GM18507 (cell line): ENCODE results near the gene DAB1.
"Not testable (repeated sequence)": the region's sequence is repeated elsewhere in the genome, so short reads cannot be mapped to it uniquely, and the experiment has no call there.

ENCODE experiments used
- DNase-seq: peaks from one replicate; pipeline ENCODE4 v3.0.0; 2011; ENCODE audit warnings: low read depth; ENCODE audit not compliant: insufficient read length; ENCODE audit errors: extremely low spot score
- FAIRE-seq: peaks from 2 replicates; lab custom pipeline; 2011; peaks lifted over from hg19 to GRCh38; lab: Jason Lieb, UNC

Gene DAB1

DNA sequence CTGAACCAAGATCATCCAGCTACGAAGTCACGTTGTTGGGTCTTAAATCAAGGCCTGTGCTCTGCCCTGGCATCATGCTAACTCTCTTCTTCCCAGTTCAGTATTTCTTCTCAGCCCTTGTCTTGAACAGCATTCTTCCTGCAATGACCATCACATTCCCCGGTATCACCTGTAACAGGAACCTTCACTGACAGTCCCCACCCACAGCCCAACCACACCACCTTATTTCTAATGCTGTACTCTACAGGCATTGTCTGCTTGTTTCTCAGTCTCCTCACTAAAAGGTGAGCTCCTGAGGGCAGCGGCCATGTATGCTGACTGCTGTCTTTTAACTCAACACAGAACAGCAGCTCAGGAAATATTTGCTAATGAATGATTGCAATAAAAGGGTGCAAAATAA is 54.0 kb downstream of the DAB1 start:
- no peak for DNase-seq
- FAIRE-seq = no peak

GRCh38 chr1:57367945-57368344 is 55.9 kb downstream of the DAB1 start:
- FAIRE-seq (no peak), DNase-seq (no peak)

GRCh38 chr1:57363643-57364042 is 60.2 kb downstream of the DAB1 start:
- no peak for FAIRE-seq
- DNase-seq = no peak

DNA sequence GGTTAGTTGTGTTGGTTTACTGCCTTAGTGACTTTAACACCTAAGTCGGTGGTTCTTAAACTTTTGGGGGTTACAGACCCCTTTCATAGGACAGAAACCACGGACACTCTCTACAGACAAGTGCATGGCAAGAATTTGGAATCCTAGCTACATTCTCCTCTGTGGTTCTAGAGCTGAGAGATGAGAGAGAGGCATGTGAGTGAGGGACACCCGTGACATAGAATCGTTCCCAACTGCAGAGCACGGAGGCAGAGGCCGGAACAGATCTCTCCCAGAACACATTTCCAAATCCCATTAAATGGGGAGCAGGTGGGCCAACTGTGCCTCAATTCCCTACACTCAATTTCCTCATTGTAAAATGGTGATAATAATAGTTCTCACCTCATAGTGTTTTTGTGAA is 60.7 kb downstream of the DAB1 start:
- DNase-seq (no peak), FAIRE-seq (no peak)

DNA sequence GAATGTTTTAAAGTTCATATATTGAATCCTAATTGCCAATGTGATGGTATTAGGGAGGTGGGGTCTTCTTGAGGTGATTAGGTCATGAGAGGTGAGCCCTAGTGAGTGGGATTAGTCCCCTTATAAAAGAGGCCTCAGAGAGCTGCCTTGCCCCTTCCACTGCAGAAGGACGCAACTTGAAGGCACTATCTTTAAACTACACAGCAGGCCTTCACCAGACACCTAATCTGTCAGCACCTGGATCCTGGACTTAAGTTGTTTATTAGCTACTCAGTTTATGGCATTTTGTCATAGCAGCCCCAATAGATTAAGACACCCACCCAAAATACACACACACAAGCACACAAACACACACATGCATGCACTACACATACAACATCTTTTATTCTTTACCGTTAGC is 61.4 kb downstream of the DAB1 start:
- no peak for DNase-seq
- FAIRE-seq = no peak

DNA sequence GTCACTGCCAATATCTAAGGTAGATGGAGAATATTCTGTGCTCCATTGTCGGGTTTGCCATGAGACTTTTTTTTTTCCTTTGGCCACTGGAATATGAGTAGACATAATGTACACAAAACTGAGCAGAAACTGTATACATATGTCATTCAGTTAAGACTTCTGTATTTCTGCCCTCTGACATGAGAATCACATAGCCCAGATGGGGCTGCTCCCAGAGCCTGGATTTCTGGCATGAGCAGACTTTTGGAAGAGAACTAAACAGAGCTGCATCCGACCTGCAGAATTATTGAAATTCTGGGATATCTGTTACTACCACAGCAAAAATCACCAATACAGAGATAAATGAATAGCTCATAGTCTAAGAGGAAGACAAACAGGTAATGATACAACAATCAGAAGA is 62.3 kb downstream of the DAB1 start:
- no peak for FAIRE-seq

GRCh38 chr1:57360846-57361407 is 62.9 kb downstream of the DAB1 start:
- no peak for DNase-seq
- FAIRE-seq = no peak

More for the DNA sequence above, 62.3 kb downstream of the DAB1 start:
- no peak for DNase-seq

- no peak for FAIRE-seq
- no peak for DNase-seq
These were observed 66.4 kb downstream of the DAB1 start for GRCh38 chr1:57357462-57357861.

GRCh38 chr1:57353654-57354053 is 70.2 kb downstream of the DAB1 start:
- DNase-seq (no peak), FAIRE-seq (no peak)

DNA sequence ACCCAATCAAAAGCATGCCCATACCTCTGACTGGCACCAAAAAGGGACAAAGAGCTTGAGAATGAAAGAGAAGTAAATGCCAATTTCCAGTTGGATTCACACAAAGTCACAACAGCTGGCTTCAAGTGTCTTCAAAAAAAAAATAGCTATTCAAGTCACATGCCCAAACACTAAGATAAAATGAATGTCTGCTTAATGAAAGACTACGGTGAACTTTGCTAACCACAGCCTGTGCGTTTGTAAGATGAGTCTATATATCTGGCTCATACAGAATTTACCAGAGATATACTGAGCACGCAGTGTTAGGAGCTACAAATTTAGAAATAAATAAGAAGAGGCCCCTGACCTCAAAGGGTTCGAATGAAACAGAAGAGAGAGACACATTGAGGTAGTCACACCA is 73.2 kb downstream of the DAB1 start:
- no peak for FAIRE-seq
- DNase-seq = no peak

DNA sequence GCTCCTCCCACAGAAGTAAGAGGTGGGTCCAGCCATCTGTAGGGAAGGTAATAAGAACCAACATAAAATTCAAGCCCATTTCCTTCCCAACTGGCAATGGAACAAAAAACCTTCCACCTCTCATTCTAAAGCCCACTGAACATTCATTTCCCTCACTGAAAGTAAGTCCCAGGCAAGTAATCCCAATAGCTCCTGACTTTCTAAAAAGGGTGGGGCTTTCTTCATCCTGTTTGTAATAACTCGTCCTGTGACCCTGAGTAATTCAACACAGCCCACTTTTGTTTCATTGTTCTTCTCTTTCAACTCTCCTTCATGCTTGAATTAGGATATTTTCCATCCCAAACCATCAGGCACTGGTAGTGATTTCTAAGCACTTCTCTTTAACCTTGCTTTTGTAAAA is 74.9 kb downstream of the DAB1 start:
- FAIRE-seq = no peak
- DNase-seq = no peak

- no peak for DNase-seq
- no peak for FAIRE-seq
These were observed 77.9 kb downstream of the DAB1 start for GRCh38 chr1:57345916-57346315.

DNA sequence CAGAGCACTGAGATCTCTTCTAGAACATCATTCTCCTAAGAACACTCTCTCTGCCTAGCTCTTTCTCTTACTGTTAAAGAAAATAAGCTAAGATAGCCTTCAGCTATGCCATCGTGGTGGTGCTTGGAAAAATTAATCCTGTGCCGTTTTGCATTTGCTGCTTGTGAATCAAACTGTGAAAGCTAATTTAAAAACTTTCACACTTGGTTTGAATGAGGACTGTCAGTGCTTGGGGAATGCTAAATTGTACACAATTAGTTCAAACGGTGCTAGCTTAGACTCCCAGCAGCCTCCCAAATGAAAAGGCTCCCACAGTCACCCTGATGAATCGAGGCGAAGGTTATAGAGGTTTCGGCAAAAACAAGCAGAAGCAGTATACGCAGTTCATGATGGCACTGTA is 79.6 kb downstream of the DAB1 start:
- FAIRE-seq (no peak), DNase-seq (no peak)

DNA sequence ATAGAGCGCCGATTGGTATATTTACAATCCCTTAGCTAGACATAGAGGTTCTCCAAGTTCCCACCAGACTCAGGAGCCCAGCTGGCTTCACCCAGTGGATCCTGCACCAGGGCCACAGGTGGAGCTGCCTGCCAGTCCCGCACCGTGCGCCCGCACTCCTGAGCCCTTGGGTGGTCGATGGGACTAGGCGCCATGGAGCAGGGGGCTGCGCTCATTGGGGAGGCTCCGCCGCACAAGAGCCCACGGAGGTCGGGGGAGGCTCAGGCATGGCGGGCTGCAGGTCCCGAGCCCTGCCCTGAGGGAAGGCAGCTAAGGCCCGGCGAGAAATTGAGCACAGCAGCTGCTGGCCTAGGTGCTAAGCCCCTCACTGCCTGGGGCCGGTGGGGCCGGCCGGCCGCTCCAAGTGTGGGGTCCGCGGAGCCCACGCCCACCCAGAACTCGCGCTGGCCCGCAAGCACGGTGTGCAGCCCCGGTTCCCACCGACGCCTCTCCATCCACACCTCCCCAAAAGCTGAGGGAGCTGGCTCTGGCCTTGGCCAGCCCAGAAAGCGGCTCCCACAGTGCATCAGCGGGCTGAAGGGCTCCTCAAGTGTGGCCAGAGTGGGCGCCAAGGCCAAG is 80.5 kb downstream of the DAB1 start:
- not testable (repeated sequence) for FAIRE-seq, DNase-seq

DNA sequence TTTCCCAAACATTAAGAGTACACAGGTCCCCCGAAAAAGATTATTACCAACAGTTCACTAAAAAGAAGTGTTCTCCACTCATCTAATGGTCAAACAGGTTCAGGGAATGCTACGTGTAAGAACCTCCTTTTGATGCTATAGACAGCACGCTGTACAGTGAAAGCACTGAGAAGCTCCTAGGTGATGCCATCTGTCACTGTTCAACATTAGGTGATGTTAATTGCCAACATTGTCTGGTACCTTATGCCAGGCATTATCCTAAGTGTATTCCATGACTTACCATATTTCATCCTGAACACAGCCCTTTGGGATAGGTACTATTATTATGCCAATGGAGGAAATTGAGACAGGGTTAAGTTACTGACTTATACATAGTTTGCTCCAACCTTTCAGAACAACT is 82.1 kb downstream of the DAB1 start:
- FAIRE-seq = no peak
- DNase-seq = no peak

DNA sequence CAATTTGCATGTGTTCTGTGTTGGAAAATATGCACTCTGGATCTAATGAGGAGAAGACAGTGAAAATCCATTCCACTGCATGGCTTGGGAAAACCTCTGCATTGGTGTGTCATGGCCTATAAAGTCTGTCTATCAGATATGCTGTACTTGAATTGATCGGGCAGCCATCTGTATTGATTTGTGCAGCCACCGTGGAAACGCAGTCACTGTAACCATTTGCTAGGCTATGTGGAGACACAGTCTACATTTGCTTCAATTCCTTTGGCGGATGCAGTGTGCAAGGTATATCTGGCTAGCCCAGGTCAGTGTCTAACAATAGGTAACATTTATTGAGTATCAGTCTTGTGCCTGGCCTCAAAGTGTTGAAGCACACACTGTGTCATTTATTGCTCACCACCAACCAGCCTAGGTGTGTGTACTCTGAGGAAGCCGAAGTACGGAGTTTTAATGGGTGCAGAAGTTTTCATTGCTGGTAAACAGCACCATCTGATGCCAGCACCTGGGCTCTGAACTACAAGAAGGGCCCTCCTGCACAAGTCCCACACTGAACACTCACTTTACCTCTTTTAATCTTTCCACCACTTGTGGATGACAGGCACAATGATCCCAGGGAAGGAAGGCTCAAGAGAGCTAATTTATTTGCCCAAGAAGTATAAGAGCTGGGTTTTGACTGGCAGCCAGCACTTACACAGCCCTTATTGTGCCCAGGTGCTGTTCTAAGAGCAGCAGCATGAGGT is 83.4 kb downstream of the DAB1 start:
- FAIRE-seq (no peak), DNase-seq (no peak)

DNA sequence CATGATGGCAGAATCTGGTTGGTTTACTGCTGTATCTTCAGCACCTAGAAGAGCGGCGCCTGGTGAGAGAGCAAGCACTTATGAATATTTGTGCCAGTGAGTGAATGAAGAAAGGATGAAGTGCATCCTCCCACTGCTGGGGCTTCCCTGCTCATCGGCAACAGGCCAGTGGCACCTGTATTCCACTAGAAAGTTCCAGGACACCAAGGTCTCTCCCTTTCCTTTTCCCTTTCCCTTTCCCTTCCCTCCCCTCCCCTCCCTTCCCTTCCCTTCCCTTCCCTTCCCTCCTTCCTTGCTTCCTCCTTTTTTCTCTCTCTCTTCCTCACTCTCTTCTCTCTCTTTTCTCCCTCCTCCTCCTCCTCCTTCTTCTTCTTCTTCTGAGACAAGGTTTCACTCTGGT is 86.2 kb downstream of the DAB1 start:
- no peak for FAIRE-seq
- DNase-seq = no peak

GRCh38 chr1:57336793-57337192 is 87.1 kb downstream of the DAB1 start:
- no peak for FAIRE-seq
- DNase-seq = no peak

DNA sequence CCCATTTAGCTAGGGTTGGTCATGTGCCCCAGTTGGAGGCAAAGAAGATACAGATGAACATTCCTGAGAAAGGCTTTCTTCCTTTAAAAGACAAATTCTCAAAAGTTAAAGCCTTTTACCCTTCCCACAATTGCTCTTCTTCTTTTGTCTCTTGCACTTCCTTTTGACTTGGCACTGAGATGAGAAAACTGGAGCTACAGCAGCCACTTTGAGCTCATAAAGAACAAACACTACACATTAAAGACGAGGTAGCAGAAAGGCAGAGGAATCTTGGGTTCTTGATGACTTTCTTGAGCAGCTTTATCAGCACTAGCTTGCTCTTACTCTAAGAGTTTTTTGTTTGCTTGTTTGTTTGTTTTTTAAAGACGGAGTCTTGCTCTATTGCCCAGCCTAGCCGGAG is 92.2 kb downstream of the DAB1 start:
- no peak for DNase-seq
- no peak for FAIRE-seq

- no peak for DNase-seq
- no peak for FAIRE-seq
These were observed 93.9 kb downstream of the DAB1 start for GRCh38 chr1:57329937-57330336.

DNA sequence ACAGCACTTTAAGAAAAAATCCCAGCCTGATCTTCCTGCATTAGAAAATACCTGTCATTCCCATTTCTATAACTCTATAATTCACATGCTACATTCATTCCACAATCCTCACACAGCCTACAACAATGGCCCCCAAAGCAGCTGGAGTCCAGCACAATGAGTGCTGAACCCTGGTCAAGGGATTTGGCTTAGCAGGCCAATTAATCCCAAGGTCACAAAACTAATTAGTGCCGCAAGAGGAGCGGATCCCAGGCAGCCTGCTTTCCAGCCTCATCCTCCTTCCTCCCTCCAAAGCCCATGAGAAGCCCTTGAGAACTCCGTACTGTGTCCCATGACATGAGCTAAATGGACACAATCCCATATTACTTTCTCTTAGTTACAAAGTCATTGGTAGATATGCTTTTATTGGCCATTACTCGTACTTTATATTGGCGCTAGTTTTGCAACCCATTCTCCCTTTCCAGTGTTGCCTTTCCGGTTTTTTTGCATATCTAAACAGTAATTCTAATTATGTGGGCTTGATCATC is 94.8 kb downstream of the DAB1 start:
- FAIRE-seq = no peak
- DNase-seq = no peak
